ENCODE measurements around the gene TAMALIN.

TAMALIN gene

GRCh38 chr12:52014567-52015530 is 8.1 kb downstream of the TAMALIN start:
- DNase-seq (ENCODE audit: low read depth), result no peak

GRCh38 chr12:52015532-52016041 is 8.8 kb downstream of the TAMALIN start:
- no peak for DNase-seq (ENCODE audit: low read depth)

- DNase-seq (ENCODE audit: low read depth), result no peak
Measured at GRCh38 chr12:52018433-52019112, 11.8 kb downstream of the TAMALIN start.

GRCh38 chr12:52019113-52019770 is 12.5 kb downstream of the TAMALIN start:
- no peak for DNase-seq (ENCODE audit: low read depth)

- DNase-seq (ENCODE audit: low read depth), result peak; percentile 61
Measured at GRCh38 chr12:52020539-52021336, 14.0 kb downstream of the TAMALIN start.

DNA sequence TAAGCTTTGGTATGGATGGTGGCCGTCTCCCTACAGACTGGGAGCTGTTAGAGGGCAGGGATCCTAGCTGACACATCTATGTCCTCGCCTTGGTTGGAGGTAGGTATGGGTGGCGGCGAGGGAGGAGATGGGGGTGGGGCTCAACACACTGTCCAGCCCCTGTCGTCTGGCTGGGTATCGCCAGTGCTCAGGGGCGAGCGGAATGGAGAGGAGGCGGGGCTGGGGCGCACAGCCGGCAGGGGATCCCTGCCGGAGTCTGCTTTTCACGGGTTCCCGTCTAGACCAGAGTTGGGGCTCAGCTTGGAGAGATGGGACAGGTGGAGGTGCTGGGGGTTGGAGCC is 16.1 kb downstream of the TAMALIN start:
- no peak for DNase-seq (ENCODE audit: low read depth)

DNA sequence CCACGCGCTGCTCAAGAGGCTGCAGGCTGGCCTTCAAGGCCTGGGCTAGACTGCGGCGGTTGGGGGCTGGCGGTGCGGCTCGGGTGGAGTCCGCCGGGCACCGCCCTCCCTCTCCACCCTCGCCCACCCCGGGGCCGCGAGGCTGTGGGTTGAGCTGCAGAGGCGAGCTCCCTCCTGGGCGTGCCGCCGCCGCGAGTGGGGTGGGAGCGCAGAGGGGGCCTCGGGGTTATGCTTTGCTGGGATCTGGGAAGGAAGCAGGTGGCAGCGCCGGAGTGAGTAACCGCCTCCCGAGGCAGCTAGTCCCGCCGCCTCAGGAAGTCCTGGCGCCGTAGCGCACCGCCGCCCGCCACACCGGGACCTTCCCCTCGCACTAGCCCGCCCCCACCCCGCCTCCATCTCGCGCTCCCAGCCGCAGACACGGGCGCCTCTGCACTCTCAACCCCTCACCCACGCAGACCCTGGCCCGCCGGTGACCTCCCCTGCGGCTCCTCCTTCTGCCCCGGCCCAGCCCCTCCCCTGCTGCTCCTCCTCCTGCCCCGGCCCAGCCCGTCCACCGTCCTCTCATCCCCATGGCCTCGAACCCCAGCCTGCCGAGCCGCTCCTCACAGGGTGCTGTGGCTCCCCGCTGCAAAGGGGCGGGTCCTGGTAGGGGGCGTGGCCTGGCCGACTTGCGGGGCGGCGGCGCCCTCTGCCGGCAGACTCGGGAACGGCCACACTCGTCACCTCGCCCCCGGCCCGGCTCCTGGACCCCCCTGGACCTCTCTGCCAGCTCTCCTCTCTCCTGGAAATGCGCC is 16.6 kb downstream of the TAMALIN start:
- DNase-seq (ENCODE audit: low read depth), result peak; percentile 72

- DNase-seq (ENCODE audit: low read depth), result no peak
Measured at GRCh38 chr12:52023976-52024688, 17.4 kb downstream of the TAMALIN start.

DNA sequence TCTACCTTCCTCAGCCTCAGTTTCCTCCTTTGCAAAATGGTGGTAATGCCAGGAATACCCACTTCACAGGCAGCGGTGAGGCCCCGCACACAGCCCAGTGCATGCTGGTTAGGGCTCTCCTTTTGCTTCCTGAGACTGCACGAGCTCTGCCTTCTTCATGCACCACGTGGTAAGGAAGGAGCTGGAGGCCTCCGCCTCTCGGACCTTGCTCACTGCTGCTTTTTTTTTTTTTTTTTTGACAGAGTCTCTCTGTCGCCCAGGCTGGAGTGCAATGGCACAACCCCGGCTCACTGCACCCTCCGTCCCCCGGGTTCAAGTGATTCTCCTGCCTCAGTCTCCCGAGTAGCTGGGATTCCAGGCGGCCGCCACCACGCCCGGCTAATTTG is 18.1 kb downstream of the TAMALIN start:
- no peak for DNase-seq (ENCODE audit: low read depth)

DNA sequence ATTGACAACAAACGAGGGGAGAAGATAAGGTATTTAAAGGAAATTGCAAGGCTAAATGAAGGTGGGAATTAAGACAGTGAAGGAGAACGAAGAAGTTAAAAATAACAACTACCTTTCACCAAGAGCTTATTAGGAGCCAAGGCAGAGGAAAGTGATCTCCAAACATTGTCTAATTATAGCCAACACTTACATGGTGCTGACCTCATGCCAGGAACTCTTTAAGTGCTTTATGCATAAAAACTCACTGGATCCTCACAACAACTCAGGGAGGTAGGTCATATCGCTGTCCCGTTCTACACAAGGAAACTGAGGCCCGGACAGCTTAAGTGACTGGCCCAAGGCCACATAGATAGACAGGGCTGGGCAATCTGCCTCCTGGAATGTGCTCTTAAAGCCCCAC is 19.5 kb downstream of the TAMALIN start:
- no peak for DNase-seq (ENCODE audit: low read depth)

- DNase-seq (ENCODE audit: low read depth), result no peak
Measured at GRCh38 chr12:52027085-52027843, 20.5 kb downstream of the TAMALIN start.

GRCh38 chr12:52029685-52030084 is 22.9 kb downstream of the TAMALIN start:
- peak; percentile 73 for DNase-seq (ENCODE audit: low read depth)

GRCh38 chr12:52032446-52032803 is 25.7 kb downstream of the TAMALIN start:
- DNase-seq (ENCODE audit: low read depth), result peak; percentile 70

GRCh38 chr12:52032804-52033445 is 26.2 kb downstream of the TAMALIN start:
- DNase-seq (ENCODE audit: low read depth), result peak; percentile 98

DNA sequence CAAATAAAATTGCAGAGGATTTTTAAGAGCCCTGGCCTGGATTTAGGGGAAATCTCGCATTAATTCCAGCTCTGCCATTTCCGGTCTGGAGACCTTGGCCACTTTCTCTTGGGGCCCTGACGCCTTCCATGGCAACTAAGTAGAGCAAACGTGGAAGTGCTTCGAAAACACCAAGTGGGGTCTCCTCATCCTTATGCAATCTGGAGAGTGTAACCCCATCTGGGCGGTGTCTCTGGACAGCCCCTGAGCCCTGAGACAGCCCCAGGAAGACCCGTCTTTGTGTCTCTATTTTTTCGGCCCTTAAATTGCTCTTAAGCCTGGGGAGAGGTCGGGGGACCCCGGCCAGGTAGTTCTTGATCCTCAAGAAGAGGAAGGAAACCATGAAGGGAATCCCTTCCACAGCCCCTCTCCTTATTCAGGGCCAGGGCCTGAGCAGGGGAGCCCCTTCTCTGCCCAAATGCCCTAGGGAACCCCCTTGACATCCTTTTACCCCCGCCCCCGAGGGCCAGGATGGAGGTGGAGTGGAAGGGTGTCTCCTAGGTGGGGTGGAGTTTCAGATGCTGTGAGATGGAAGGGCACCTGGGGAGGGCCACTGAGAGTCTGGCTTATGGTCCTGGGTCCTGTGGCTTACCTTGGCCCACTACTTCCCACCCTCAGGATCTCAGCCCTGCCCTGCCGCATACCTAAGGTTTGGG is 26.8 kb downstream of the TAMALIN start:
- no peak for DNase-seq (ENCODE audit: low read depth)

- no peak for DNase-seq (ENCODE audit: low read depth)
Measured at GRCh38 chr12:52035190-52035589, 28.4 kb downstream of the TAMALIN start.

DNA sequence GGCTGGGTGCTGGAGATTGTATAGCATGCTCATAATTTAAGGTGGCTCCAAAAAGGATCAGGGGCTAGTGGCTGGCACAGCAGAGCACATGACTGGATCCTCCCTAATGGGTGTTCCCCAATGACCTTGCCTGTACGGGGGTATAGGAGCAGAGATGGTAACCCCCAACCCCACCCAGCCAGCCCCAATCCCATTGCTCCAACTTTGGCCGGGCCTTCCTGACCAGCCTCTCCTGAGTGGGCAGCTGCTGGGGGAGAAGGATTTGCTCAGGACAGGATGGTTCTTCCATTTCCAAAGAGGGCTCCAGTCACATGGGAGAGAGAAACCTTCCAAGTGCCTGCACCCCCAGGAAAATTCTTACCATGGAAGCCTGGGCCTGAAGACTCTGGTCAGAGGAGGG is 29.2 kb downstream of the TAMALIN start:
- no peak for DNase-seq (ENCODE audit: low read depth)

GRCh38 chr12:52036587-52037171 is 29.9 kb downstream of the TAMALIN start:
- peak; percentile 85 for DNase-seq (ENCODE audit: low read depth)
